HEK293 (cell line): ENCODE results near the gene CYP4F2.

Experiments
- CTCF ChIA-PET: fragments of 350-600 bp; formaldehyde crosslinking; extraction: SDS; loops from one replicate; lab custom pipeline; 2021; ENCODE audit warnings: antibody characterized with exemption; lab: Yijun Ruan, JAX
- POLR2A ChIA-PET: fragments of 300-600 bp; formaldehyde crosslinking; extraction: SDS; loops from one replicate; lab custom pipeline; 2020; ENCODE audit warnings: antibody characterized with exemption, inconsistent platforms; lab: Yijun Ruan, JAX
- H3K27ac ChIP-seq: fragments of 200-500 bp; sonication (Bioruptor generic); 2 replicates; pipeline ENCODE4 v1.5.1; 2014; ENCODE audit warnings: low read depth, low read length, control low read depth, inconsistent platforms; ENCODE audit errors: extremely low read depth
- H3K36me3 ChIP-seq, 2 experiments: fragments of 200-500 bp in 1 of 2; sonication (Bioruptor generic) in 1 of 2; 1 replicate in 1 of 2; 2 replicates in 1 of 2; pipeline ENCODE4 v1.5.1; 2014 to 2017; ENCODE audit warnings: inconsistent platforms in 2 of 2, low read length in 2 of 2; ENCODE audit not compliant: control insufficient read depth in 2 of 2, insufficient read depth in 1 of 2
- H3K4me1 ChIP-seq: fragments of 200-500 bp; sonication (Bioruptor generic); 2 replicates; pipeline ENCODE4 v1.5.1; 2014; ENCODE audit warnings: mild to moderate bottlenecking, low read length, inconsistent platforms; ENCODE audit not compliant: control insufficient read depth, insufficient read depth
- H3K4me3 ChIP-seq: 2 replicates; pipeline ENCODE4 v1.5.1; 2011; ENCODE audit warnings: low read depth, mild to moderate bottlenecking, control low read depth, low read length, moderate library complexity
- H3K9me3 ChIP-seq: fragments of 200-500 bp; sonication (Bioruptor generic); 2 replicates; pipeline ENCODE4 v1.5.1; 2014; ENCODE audit warnings: low read depth, low read length, inconsistent platforms; ENCODE audit not compliant: control insufficient read depth, insufficient read depth
- KLF1 ChIP-seq: fragments of 450-650 bp; formaldehyde crosslinking; IDR thresholded peaks from 2 replicates; pipeline ENCODE4 v1.5.1; 2016; ENCODE audit warnings: missing biosample characterization, missing genetic modification characterization
- KLF16 ChIP-seq: fragments of 450-650 bp; formaldehyde crosslinking; IDR thresholded peaks from 2 replicates; pipeline ENCODE4 v1.5.1; 2017; ENCODE audit warnings: missing biosample characterization, missing genetic modification characterization
- MEIS1 ChIP-seq: sonication (generic); formaldehyde crosslinking; IDR thresholded peaks from 2 replicates; pipeline ENCODE4 v1.8.1; 2022; ENCODE audit warnings: missing genetic modification reagents, mild to moderate bottlenecking, borderline replicate concordance
- OVOL3 ChIP-seq: fragments of 450-650 bp; formaldehyde crosslinking; IDR thresholded peaks from 2 replicates; pipeline ENCODE4 v1.5.1; 2016; ENCODE audit warnings: missing biosample characterization, missing genetic modification characterization
- PRDM1 ChIP-seq: fragments of 450-650 bp; formaldehyde crosslinking; IDR thresholded peaks from 2 replicates; pipeline ENCODE4; 2016; ENCODE audit warnings: missing biosample characterization, missing genetic modification characterization
- SCRT2 ChIP-seq: fragments of 450-650 bp; formaldehyde crosslinking; IDR thresholded peaks from 2 replicates; pipeline ENCODE4 v1.5.1; 2016; ENCODE audit warnings: missing biosample characterization, missing genetic modification characterization
- ZBTB17 ChIP-seq: fragments of 450-650 bp; formaldehyde crosslinking; IDR thresholded peaks from 2 replicates; pipeline ENCODE4 v1.5.1; 2016; ENCODE audit warnings: missing biosample characterization, missing genetic modification characterization
- ZBTB20 ChIP-seq: fragments of 450-650 bp; formaldehyde crosslinking; IDR thresholded peaks from 2 replicates; pipeline ENCODE4 v1.5.1; 2016; ENCODE audit warnings: missing biosample characterization, missing genetic modification characterization
- ZFP69B ChIP-seq: fragments of 450-650 bp; formaldehyde crosslinking; IDR thresholded peaks from 2 replicates; pipeline ENCODE4 v1.5.1; 2016; ENCODE audit warnings: missing biosample characterization, missing genetic modification characterization
- ZNF184 ChIP-seq: fragments of 450-650 bp; IDR thresholded peaks from 2 replicates; pipeline ENCODE4 v1.5.1; 2018; ENCODE audit warnings: missing biosample characterization, mild to moderate bottlenecking, missing genetic modification characterization
- ZNF211 ChIP-seq: fragments of 450-650 bp; formaldehyde crosslinking; IDR thresholded peaks from 2 replicates; pipeline ENCODE4 v1.5.1; 2016; ENCODE audit warnings: low read depth, missing biosample characterization, missing genetic modification characterization
- ZNF366 ChIP-seq: fragments of 450-650 bp; formaldehyde crosslinking; conservative IDR thresholded peaks from 2 replicates; pipeline ENCODE4 v1.5.1; 2016; ENCODE audit warnings: missing biosample characterization, missing genetic modification characterization
- ZNF433 ChIP-seq: fragments of 450-650 bp; formaldehyde crosslinking; IDR thresholded peaks from 2 replicates; pipeline ENCODE4 v1.5.1; 2016; ENCODE audit warnings: missing biosample characterization, missing genetic modification characterization, low read depth
- ZNF549 ChIP-seq: fragments of 450-650 bp; IDR thresholded peaks from 2 replicates; pipeline ENCODE4 v1.5.1; 2018; ENCODE audit warnings: missing biosample characterization, missing genetic modification characterization, mild to moderate bottlenecking, inconsistent platforms, moderate library complexity
- ZNF558 ChIP-seq: fragments of 450-650 bp; formaldehyde crosslinking; IDR thresholded peaks from 2 replicates; pipeline ENCODE4 v1.5.1; 2016; ENCODE audit warnings: missing biosample characterization, missing genetic modification characterization
- ZNF571 ChIP-seq: fragments of 450-650 bp; formaldehyde crosslinking; IDR thresholded peaks from 2 replicates; pipeline ENCODE4 v1.5.0; 2017; ENCODE audit warnings: missing biosample characterization, missing genetic modification characterization
- ZNF621 ChIP-seq: fragments of 450-650 bp; formaldehyde crosslinking; IDR thresholded peaks from 2 replicates; pipeline ENCODE4 v1.5.1; 2017; ENCODE audit warnings: missing biosample characterization, missing genetic modification characterization
- ZNF654 ChIP-seq: fragments of 450-650 bp; formaldehyde crosslinking; IDR thresholded peaks from 2 replicates; pipeline ENCODE4 v1.5.1; 2016; ENCODE audit warnings: low read depth, missing biosample characterization, missing genetic modification characterization
- ZNF664 ChIP-seq: fragments of 450-650 bp; formaldehyde crosslinking; IDR thresholded peaks from 2 replicates; pipeline ENCODE4 v1.5.1; 2016; ENCODE audit warnings: missing biosample characterization, missing genetic modification characterization
- ZNF747 ChIP-seq: fragments of 450-650 bp; formaldehyde crosslinking; IDR thresholded peaks from 2 replicates; pipeline ENCODE4 v1.5.1; 2016; ENCODE audit warnings: missing biosample characterization, missing genetic modification characterization
- TF ChIP-seq, protein P1 (sequence below): fragments of 450-650 bp; formaldehyde crosslinking; IDR thresholded peaks from 2 replicates; pipeline ENCODE4 v1.5.1; 2016; ENCODE audit warnings: missing biosample characterization, missing genetic modification characterization
- TF ChIP-seq, protein P2 (sequence below): fragments of 450-650 bp; formaldehyde crosslinking; IDR thresholded peaks from 2 replicates; pipeline ENCODE4 v1.5.1; 2017; ENCODE audit warnings: missing biosample characterization, missing genetic modification characterization
- TF ChIP-seq, protein P3 (sequence below): fragments of 450-650 bp; formaldehyde crosslinking; IDR thresholded peaks from 2 replicates; pipeline ENCODE4 v1.5.1; 2017; ENCODE audit warnings: missing biosample characterization, missing genetic modification characterization
- TF ChIP-seq, protein P4 (sequence below): fragments of 450-650 bp; formaldehyde crosslinking; IDR thresholded peaks from 2 replicates; pipeline ENCODE4 v1.5.1; 2016; ENCODE audit warnings: missing biosample characterization, missing genetic modification characterization, borderline replicate concordance

CYP4F2 gene

DNA sequence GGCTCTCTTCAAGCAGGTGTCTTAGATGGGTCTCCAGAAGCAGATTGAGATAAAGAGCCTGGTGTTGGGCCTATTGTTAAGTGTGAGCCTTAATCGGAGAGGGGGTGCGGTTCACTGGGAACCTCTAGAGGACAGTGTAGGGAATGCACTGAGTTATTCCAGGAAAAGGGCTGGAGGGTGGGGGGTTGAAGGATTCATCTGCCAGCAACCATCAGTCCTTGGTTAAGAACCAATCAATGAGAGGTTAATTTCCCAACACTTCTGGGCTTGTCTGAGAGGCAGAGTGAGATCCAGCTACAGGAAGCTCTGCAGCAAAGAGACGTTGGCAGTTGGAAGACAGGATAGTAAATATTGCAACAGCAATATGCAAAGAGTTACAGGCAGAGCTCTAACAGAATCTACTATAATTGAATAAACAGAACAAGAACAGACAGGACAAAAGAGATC is 28.7 kb downstream of the CYP4F2 start:
- CTCF ChIA-PET, result interaction anchor here (0.7 to 1.3 kb wide), 4 partner anchors 141 to 239 kb away, joined by 3 to 4 read pairs (median 4); no protein-coding TSS in a partner anchor
- POLR2A ChIA-PET, result no interaction called here
- no peak overlapping the region for H3K4me3 ChIP-seq

DNA sequence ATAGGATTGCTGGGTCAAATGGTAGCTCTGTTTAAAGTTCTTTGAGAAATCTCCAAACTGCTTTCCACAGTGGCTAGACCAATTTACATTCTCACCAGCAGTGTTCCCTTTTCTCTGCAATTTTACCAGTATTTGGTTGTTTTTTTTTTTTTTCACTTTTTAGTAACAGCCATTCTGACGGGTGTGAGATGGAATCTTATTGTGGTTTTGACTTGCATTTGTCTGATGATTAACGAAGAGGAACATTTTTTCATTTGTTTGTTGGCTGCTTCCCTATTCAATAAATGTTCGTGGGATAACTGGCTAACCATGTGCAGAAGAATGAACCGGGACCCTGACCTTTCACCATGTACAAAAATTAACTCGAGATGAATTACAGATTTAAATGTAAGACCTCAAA is 31.2 kb downstream of the CYP4F2 start:
- no peak for TF ChIP-seq MEIS1 (CRISPR knock-in tag)
- TF ChIP-seq, protein P1, sequence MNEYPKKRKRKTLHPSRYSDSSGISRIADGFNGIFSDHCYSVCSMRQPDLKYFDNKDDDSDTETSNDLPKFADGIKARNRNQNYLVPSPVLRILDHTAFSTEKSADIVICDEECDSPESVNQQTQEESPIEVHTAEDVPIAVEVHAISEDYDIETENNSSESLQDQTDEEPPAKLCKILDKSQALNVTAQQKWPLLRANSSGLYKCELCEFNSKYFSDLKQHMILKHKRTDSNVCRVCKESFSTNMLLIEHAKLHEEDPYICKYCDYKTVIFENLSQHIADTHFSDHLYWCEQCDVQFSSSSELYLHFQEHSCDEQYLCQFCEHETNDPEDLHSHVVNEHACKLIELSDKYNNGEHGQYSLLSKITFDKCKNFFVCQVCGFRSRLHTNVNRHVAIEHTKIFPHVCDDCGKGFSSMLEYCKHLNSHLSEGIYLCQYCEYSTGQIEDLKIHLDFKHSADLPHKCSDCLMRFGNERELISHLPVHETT, result no peak
- TF ChIP-seq ZFP69B, result no peak
- no peak for TF ChIP-seq ZNF664 (tag by site-specific recombination)
- TF ChIP-seq ZNF621 (tag by site-specific recombination), result no peak
- no peak for TF ChIP-seq ZNF549
- TF ChIP-seq ZNF747 (tag by site-specific recombination), result no peak
- no peak for TF ChIP-seq PRDM1
- no peak for TF ChIP-seq KLF16
- Histone ChIP-seq H3K36me3 (no peaks in the 10 kb centered on the region), H3K4me1 (no peaks in the 10 kb centered on the region), H3K4me3 (no peak overlapping the region), H3K27ac (no peak overlapping the region), H3K9me3 (no peaks in the 10 kb centered on the region)
- ChIA-PET POLR2A (no interaction called here), CTCF (interaction anchor here (0.6 kb wide), 1 partner anchor 237 kb away, joined by 3 read pairs; no protein-coding TSS in a partner anchor)

More for the DNA sequence above, 28.7 kb downstream of the CYP4F2 start:
- H3K9me3 ChIP-seq, result no peaks in the 10 kb centered on the region
- no peak for TF ChIP-seq ZNF366 (tag by site-specific recombination)
- peak; percentile 75 for TF ChIP-seq ZBTB17
- peak; percentile 53 for TF ChIP-seq ZNF654 (tag by site-specific recombination)
- H3K36me3 ChIP-seq, result no peaks in the 10 kb centered on the region
- no peak overlapping the region for H3K27ac ChIP-seq
- no peaks in the 10 kb centered on the region for H3K4me1 ChIP-seq

DNA sequence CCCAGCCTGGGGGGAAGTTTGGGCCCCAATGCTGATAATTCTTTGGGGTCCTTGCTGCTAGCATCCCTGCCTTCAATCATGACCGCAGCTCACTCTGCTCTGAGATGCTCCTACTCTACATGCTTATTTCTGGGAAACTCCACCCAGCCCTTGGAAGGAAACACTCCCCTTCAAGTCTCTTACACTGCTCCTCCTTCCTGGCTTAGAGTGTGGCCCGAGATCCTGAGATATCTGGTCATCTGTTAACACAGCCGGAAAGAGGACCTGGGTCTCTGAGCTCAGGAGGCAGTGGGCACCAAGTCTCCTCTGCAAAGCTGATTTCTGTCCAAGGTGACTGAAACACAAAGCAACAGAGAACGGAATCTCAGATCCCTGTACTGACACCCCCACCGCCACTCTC is 33.0 kb downstream of the CYP4F2 start:
- Histone ChIP-seq H3K9me3 (no peaks in the 10 kb centered on the region), H3K27ac (no peak overlapping the region), H3K4me1 (no peaks in the 10 kb centered on the region), H3K4me3 (no peak overlapping the region), H3K36me3 (no peaks in the 10 kb centered on the region)
- CTCF ChIA-PET, result interaction anchor here (0.5 to 0.8 kb wide), 3 partner anchors 517 to 716 kb away, joined by 3 to 4 read pairs (median 4); no protein-coding TSS in a partner anchor
- POLR2A ChIA-PET, result no interaction called here
- no peak for TF ChIP-seq ZNF433
- no peak for TF ChIP-seq ZNF211 (tag by site-specific recombination)
- TF ChIP-seq, protein P2, sequence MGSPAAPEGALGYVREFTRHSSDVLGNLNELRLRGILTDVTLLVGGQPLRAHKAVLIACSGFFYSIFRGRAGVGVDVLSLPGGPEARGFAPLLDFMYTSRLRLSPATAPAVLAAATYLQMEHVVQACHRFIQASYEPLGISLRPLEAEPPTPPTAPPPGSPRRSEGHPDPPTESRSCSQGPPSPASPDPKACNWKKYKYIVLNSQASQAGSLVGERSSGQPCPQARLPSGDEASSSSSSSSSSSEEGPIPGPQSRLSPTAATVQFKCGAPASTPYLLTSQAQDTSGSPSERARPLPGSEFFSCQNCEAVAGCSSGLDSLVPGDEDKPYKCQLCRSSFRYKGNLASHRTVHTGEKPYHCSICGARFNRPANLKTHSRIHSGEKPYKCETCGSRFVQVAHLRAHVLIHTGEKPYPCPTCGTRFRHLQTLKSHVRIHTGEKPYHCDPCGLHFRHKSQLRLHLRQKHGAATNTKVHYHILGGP (tag by site-specific recombination), result no peak
- TF ChIP-seq, protein P3, sequence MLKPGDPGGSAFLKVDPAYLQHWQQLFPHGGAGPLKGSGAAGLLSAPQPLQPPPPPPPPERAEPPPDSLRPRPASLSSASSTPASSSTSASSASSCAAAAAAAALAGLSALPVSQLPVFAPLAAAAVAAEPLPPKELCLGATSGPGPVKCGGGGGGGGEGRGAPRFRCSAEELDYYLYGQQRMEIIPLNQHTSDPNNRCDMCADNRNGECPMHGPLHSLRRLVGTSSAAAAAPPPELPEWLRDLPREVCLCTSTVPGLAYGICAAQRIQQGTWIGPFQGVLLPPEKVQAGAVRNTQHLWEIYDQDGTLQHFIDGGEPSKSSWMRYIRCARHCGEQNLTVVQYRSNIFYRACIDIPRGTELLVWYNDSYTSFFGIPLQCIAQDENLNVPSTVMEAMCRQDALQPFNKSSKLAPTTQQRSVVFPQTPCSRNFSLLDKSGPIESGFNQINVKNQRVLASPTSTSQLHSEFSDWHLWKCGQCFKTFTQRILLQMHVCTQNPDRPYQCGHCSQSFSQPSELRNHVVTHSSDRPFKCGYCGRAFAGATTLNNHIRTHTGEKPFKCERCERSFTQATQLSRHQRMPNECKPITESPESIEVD (tag by site-specific recombination), result no peak
- no peak for TF ChIP-seq KLF1
- no peak for TF ChIP-seq ZBTB20 (tag by site-specific recombination)
- TF ChIP-seq, protein P4, sequence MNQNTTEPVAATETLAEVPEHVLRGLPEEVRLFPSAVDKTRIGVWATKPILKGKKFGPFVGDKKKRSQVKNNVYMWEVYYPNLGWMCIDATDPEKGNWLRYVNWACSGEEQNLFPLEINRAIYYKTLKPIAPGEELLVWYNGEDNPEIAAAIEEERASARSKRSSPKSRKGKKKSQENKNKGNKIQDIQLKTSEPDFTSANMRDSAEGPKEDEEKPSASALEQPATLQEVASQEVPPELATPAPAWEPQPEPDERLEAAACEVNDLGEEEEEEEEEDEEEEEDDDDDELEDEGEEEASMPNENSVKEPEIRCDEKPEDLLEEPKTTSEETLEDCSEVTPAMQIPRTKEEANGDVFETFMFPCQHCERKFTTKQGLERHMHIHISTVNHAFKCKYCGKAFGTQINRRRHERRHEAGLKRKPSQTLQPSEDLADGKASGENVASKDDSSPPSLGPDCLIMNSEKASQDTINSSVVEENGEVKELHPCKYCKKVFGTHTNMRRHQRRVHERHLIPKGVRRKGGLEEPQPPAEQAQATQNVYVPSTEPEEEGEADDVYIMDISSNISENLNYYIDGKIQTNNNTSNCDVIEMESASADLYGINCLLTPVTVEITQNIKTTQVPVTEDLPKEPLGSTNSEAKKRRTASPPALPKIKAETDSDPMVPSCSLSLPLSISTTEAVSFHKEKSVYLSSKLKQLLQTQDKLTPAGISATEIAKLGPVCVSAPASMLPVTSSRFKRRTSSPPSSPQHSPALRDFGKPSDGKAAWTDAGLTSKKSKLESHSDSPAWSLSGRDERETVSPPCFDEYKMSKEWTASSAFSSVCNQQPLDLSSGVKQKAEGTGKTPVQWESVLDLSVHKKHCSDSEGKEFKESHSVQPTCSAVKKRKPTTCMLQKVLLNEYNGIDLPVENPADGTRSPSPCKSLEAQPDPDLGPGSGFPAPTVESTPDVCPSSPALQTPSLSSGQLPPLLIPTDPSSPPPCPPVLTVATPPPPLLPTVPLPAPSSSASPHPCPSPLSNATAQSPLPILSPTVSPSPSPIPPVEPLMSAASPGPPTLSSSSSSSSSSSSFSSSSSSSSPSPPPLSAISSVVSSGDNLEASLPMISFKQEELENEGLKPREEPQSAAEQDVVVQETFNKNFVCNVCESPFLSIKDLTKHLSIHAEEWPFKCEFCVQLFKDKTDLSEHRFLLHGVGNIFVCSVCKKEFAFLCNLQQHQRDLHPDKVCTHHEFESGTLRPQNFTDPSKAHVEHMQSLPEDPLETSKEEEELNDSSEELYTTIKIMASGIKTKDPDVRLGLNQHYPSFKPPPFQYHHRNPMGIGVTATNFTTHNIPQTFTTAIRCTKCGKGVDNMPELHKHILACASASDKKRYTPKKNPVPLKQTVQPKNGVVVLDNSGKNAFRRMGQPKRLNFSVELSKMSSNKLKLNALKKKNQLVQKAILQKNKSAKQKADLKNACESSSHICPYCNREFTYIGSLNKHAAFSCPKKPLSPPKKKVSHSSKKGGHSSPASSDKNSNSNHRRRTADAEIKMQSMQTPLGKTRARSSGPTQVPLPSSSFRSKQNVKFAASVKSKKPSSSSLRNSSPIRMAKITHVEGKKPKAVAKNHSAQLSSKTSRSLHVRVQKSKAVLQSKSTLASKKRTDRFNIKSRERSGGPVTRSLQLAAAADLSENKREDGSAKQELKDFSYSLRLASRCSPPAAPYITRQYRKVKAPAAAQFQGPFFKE (tag by site-specific recombination), result no peak
- TF ChIP-seq OVOL3 (tag by site-specific recombination), result no peak
- no peak for TF ChIP-seq ZNF571 (tag by site-specific recombination)
- no peak for TF ChIP-seq ZNF558 (tag by site-specific recombination)
- no peak for TF ChIP-seq SCRT2 (tag by site-specific recombination)
- no peak for TF ChIP-seq ZNF184 (tag by site-specific recombination)
